ENCODE data around the gene CREBRF.
"Not testable (repeated sequence)": the region's sequence is repeated elsewhere in the genome, so short reads cannot be mapped to it uniquely, and the experiment has no call there.

The CREBRF gene

DNA sequence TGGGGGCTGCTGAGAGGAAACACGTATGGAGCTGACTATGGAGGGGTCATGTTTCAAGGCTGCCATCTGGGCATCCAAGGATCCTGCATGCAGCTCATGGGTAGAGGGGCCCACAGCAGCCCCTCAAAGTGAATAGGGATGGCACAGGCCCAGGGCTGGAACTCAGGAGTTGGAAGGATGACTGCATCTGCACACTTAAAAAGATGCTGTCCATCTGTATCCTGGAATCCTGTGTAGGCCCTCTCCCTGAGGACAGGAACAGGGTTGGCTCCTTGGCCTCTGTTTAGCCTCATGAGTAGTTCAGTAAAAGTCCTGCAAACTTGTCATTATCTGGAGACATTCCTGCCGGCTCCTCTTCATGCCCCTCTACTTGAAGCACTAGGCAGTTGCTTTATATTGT is 92.2 kb downstream of the CREBRF start:
- H3K4me2 ChIP-seq (ENCODE audit: low read length) = no peak overlapping the region
- no peaks in the 10 kb centered on the region for H4K20me1 ChIP-seq (ENCODE audit: insufficient read depth, low read length)
- H3K9ac ChIP-seq (ENCODE audit: low read length) = no peak overlapping the region
- no peak overlapping the region for H3K27ac ChIP-seq (ENCODE audit: low read length)
- no peak overlapping the region for H2AFZ ChIP-seq (ENCODE audit: low read depth, low read length)
- H3K9me3 ChIP-seq (ENCODE audit: insufficient read depth, low read length) = no peaks in the 10 kb centered on the region
- H3K36me3 ChIP-seq (replicated peaks; ENCODE audit: low read depth, low read length) = peaks cover 17% of the 10 kb centered on the region
- TF ChIP-seq, protein P1, sequence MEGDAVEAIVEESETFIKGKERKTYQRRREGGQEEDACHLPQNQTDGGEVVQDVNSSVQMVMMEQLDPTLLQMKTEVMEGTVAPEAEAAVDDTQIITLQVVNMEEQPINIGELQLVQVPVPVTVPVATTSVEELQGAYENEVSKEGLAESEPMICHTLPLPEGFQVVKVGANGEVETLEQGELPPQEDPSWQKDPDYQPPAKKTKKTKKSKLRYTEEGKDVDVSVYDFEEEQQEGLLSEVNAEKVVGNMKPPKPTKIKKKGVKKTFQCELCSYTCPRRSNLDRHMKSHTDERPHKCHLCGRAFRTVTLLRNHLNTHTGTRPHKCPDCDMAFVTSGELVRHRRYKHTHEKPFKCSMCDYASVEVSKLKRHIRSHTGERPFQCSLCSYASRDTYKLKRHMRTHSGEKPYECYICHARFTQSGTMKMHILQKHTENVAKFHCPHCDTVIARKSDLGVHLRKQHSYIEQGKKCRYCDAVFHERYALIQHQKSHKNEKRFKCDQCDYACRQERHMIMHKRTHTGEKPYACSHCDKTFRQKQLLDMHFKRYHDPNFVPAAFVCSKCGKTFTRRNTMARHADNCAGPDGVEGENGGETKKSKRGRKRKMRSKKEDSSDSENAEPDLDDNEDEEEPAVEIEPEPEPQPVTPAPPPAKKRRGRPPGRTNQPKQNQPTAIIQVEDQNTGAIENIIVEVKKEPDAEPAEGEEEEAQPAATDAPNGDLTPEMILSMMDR (IDR thresholded peaks at IDR 0.05; ENCODE audit: low read depth, low read length) = no peak
- no peak for TF ChIP-seq EZH2phosphoT487 (IDR thresholded peaks at IDR 0.05; ENCODE audit: low read depth)
- H3K79me2 ChIP-seq (ENCODE audit: low read length) = peaks cover 8% of the 10 kb centered on the region
- H3K4me3 ChIP-seq (ENCODE audit: low read length) = no peak overlapping the region
- H3K27me3 ChIP-seq (ENCODE audit: low read depth, low read length) = no peaks in the 10 kb centered on the region
- peaks cover 10% of the 10 kb centered on the region for H3K4me1 ChIP-seq (ENCODE audit: low read length)

DNA sequence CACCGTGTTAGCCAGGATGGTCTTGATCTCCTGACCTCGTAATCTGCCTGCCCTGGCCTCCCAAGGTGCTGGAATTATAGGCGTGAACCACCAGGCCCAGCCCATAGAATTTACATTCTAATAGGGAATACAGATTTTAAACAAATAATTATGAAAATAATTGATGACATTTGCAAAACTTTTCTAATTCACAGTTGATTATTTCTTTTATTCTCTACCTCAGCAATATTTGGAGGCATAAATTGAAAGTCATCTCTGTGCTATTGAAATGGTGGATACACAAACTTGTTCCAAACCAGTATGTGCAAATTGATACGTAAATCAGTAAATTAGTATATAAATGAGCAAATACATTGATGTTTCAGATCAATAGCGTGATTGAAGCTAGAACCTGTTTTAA is 96.4 kb downstream of the CREBRF start:
- H3K9me3 ChIP-seq (ENCODE audit: insufficient read depth, low read length) = no peaks in the 10 kb centered on the region
- TF ChIP-seq EZH2phosphoT487 (IDR thresholded peaks at IDR 0.05; ENCODE audit: low read depth) = no peak
- TF ChIP-seq, protein P1 (IDR thresholded peaks at IDR 0.05; ENCODE audit: low read depth, low read length) = no peak
- H3K27me3 ChIP-seq (ENCODE audit: low read depth, low read length) = no peaks in the 10 kb centered on the region
- H3K27ac ChIP-seq (ENCODE audit: low read length) = no peak overlapping the region
- no peak overlapping the region for H2AFZ ChIP-seq (ENCODE audit: low read depth, low read length)
- H3K4me1 ChIP-seq (ENCODE audit: low read length) = no peaks in the 10 kb centered on the region
- no peaks in the 10 kb centered on the region for H4K20me1 ChIP-seq (ENCODE audit: insufficient read depth, low read length)
- no peak overlapping the region for H3K9ac ChIP-seq (ENCODE audit: low read length)
- no peaks in the 10 kb centered on the region for H3K79me2 ChIP-seq (ENCODE audit: low read length)
- no peak overlapping the region for H3K4me2 ChIP-seq (ENCODE audit: low read length)
- H3K36me3 ChIP-seq (replicated peaks; ENCODE audit: low read depth, low read length) = peaks cover 14% of the 10 kb centered on the region
- H3K4me3 ChIP-seq (ENCODE audit: low read length) = no peak overlapping the region

DNA sequence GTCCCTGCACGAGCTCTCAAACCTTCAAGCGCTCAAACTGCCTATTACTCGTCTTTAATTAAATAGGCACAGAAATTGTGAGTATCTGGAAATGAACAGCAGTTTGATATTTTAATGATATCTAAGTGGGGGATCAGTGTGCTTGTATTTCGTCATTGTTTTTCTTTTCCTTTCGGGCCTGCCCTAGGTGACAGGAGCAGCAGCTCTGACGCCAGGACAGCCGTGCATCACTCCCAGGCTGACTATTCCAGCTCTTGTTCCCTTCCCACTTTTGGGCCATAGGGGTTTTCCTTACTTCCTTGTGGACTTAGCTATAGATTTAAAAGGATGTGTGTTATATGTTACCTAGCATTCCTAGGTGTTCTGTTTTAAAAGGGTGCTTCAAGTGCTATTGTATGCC is 97.7 kb downstream of the CREBRF start:
- H3K79me2 ChIP-seq (ENCODE audit: low read length) = no peaks in the 10 kb centered on the region
- peaks cover 6% of the 10 kb centered on the region for H3K36me3 ChIP-seq (replicated peaks; ENCODE audit: low read depth, low read length)

DNA sequence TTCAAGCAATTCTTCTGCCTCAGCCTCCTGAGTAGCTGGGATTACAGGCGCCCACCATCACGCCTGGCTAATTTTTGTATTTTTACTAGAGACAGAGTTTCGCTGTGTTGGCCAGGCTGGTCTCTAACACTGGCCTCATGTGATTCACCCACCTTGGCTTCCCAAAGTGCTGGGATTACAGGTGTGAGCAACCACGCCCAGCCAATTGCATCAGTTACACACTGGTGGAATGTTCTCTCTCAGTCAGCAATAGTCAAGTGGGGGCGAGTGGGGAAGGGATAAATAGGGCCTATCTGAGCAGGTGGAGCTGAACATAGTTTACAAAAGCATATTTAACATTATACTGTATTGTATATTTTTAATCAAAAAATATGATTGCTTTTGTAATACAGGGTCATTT is 98.5 kb downstream of the CREBRF start:
- H3K27ac ChIP-seq (ENCODE audit: low read length); H3K4me3 ChIP-seq (ENCODE audit: low read length); H2AFZ ChIP-seq (ENCODE audit: low read depth, low read length); H3K36me3 ChIP-seq (replicated peaks; ENCODE audit: low read depth, low read length); H3K27me3 ChIP-seq (ENCODE audit: low read depth, low read length); H3K9ac ChIP-seq (ENCODE audit: low read length); H4K20me1 ChIP-seq (ENCODE audit: insufficient read depth, low read length); H3K4me1 ChIP-seq (ENCODE audit: low read length); H3K4me2 ChIP-seq (ENCODE audit: low read length); H3K79me2 ChIP-seq (ENCODE audit: low read length); H3K9me3 ChIP-seq (ENCODE audit: insufficient read depth, low read length): not testable (repeated sequence)

More for the DNA sequence above, 97.7 kb downstream of the CREBRF start:
- Histone ChIP-seq H3K27me3 (ENCODE audit: low read depth, low read length) (no peaks in the 10 kb centered on the region), H2AFZ (ENCODE audit: low read depth, low read length) (no peak overlapping the region), H3K27ac (ENCODE audit: low read length) (no peak overlapping the region), H3K9me3 (ENCODE audit: insufficient read depth, low read length) (no peaks in the 10 kb centered on the region), H3K9ac (ENCODE audit: low read length) (no peak overlapping the region), H3K4me2 (ENCODE audit: low read length) (no peak overlapping the region), H3K4me1 (ENCODE audit: low read length) (no peaks in the 10 kb centered on the region), H3K4me3 (ENCODE audit: low read length) (no peak overlapping the region), H4K20me1 (ENCODE audit: insufficient read depth, low read length) (no peaks in the 10 kb centered on the region)
- no peak for TF ChIP-seq EZH2phosphoT487 (IDR thresholded peaks at IDR 0.05; ENCODE audit: low read depth)
- TF ChIP-seq, protein P1 (IDR thresholded peaks at IDR 0.05; ENCODE audit: low read depth, low read length) = no peak

DNA sequence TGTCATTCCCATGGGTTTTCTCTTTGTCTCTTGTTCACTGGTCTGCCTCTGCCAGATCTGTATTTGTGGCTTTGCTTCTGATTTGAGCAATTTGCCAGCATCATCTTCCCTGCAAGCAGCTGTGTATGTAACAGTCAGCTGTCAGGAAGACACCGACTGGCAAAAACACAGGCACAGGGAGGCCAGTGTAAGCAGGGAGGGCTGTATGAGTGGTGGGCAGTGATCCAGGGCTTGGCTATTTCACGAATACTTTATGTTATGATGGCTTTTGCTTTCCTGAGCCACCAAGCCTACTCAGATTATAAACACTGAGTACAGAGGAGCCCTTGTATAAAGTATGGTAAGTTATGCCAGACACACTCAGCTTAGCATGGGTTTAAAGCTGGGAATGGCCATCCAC is 99.8 kb downstream of the CREBRF start:
- peaks cover 6% of the 10 kb centered on the region for H3K36me3 ChIP-seq (replicated peaks; ENCODE audit: low read depth, low read length)
- no peak overlapping the region for H3K9ac ChIP-seq (ENCODE audit: low read length)
- H4K20me1 ChIP-seq (ENCODE audit: insufficient read depth, low read length) = no peaks in the 10 kb centered on the region
- no peaks in the 10 kb centered on the region for H3K4me1 ChIP-seq (ENCODE audit: low read length)
- H3K4me3 ChIP-seq (ENCODE audit: low read length) = no peak overlapping the region
- no peak overlapping the region for H3K27ac ChIP-seq (ENCODE audit: low read length)
- no peak overlapping the region for H3K4me2 ChIP-seq (ENCODE audit: low read length)
- H3K9me3 ChIP-seq (ENCODE audit: insufficient read depth, low read length) = no peaks in the 10 kb centered on the region
- no peaks in the 10 kb centered on the region for H3K79me2 ChIP-seq (ENCODE audit: low read length)
- no peaks in the 10 kb centered on the region for H3K27me3 ChIP-seq (ENCODE audit: low read depth, low read length)
- no peak overlapping the region for H2AFZ ChIP-seq (ENCODE audit: low read depth, low read length)
- TF ChIP-seq, protein P1 (IDR thresholded peaks at IDR 0.05; ENCODE audit: low read depth, low read length) = no peak
- no peak for TF ChIP-seq EZH2phosphoT487 (IDR thresholded peaks at IDR 0.05; ENCODE audit: low read depth)

Measured in OCI-LY3 (cell line).